Smooth muscle cell (in vitro differentiated cells): ENCODE measurements around the gene EPHA3. TPM values are rescaled to one million over a fixed set of nuclear protein-coding genes. Genes with fewer than 3 reads are reported as not detected.

Experiments
- DNase-seq: peaks from one replicate; lab custom pipeline; 2025; ENCODE audit not compliant: unreplicated experiment; lab: John Stamatoyannopoulos, UW
- H2AFZ ChIP-seq: fragments of 200-600 bp; sonication (generic); 2 replicates; pipeline ENCODE4 v1.6.0; 2016; ENCODE audit warnings: antibody characterized with exemption, low read depth, mild to moderate bottlenecking
- H3F3A ChIP-seq: fragments of 200-600 bp; sonication (generic); 2 replicates; pipeline ENCODE4 v1.6.0; 2017; ENCODE audit warnings: antibody characterized with exemption, low read depth
- H3K27ac ChIP-seq: fragments of 200-600 bp; sonication (generic); 2 replicates; pipeline ENCODE4 v1.5.1; 2016; ENCODE audit warnings: low read depth, mild to moderate bottlenecking
- H3K27me3 ChIP-seq: fragments of 200-600 bp; sonication (generic); 2 replicates; pipeline ENCODE4 v1.6.1; 2016; ENCODE audit warnings: low read depth, mild to moderate bottlenecking
- H3K36me3 ChIP-seq: fragments of 200-600 bp; sonication (generic); 2 replicates; pipeline ENCODE4 v1.5.1; 2016; ENCODE audit warnings: low read depth
- H3K4me1 ChIP-seq: fragments of 200-600 bp; sonication (generic); 2 replicates; pipeline ENCODE4 v1.5.1; 2016; ENCODE audit warnings: low read depth
- H3K4me2 ChIP-seq: fragments of 200-600 bp; sonication (generic); 2 replicates; pipeline ENCODE4 v1.6.0; 2016; ENCODE audit warnings: mild to moderate bottlenecking
- H3K4me3 ChIP-seq: fragments of 200-600 bp; sonication (generic); 2 replicates; pipeline ENCODE4 v1.5.1; 2016; ENCODE audit warnings: mild to moderate bottlenecking
- H3K79me2 ChIP-seq: fragments of 200-600 bp; sonication (generic); 2 replicates; pipeline ENCODE4 v1.6.0; 2016; ENCODE audit warnings: low read depth, mild to moderate bottlenecking
- H3K9ac ChIP-seq: fragments of 200-600 bp; sonication (generic); 2 replicates; pipeline ENCODE4 v1.6.0; 2016; ENCODE audit warnings: low read depth
- H3K9me3 ChIP-seq: fragments of 200-600 bp; sonication (generic); replicated peaks from 2 replicates; pipeline ENCODE4 v1.5.1; 2016; ENCODE audit warnings: low read depth
- H4K20me1 ChIP-seq: fragments of 200-600 bp; sonication (generic); 2 replicates; pipeline ENCODE4 v1.6.0; 2016; ENCODE audit warnings: low read depth
- CTCF ChIP-seq: fragments of 200-600 bp; sonication (generic); IDR thresholded peaks from 2 replicates; pipeline ENCODE4 v1.5.1; 2017; ENCODE audit warnings: borderline replicate concordance, mild to moderate bottlenecking, antibody characterized with exemption; ENCODE audit not compliant: insufficient read depth, poor library complexity, severe bottlenecking
- WGBS: methylation state at CpG from one replicate; pipeline ENCODE4 v1.1.7; 2016; ENCODE audit warnings: low lambda C conversion rate; 5-methylcytosine and 5-hydroxymethylcytosine counted together
- polyA plus RNA-seq: library from polyadenylated mRNA; unstranded; fragments of >200 nt; fragmentation: Nextera tagmentation; extraction: Ambion mirVana; gene quantifications from 2 replicates; pipeline ENCODE4 v1.2.1, GENCODE V29; 2016
- total RNA-seq: library from RNA; depleted of rRNA; stranded (reverse); fragments of >200 nt; gene quantifications from 2 replicates; pipeline ENCODE4 v1.2.3, GENCODE V29; 2014

EPHA3 gene
- total and polyA plus RNA-seq, 2 experiments from 2014 or later: 0.62 to 1.7 TPM

GRCh38 chr3:89180334-89180733 is 72.9 kb downstream of the EPHA3 start:
- Histone ChIP-seq H3K9me3 (no peaks in the 10 kb centered on the region), H3K27ac (no peak overlapping the region), H2AFZ (peak overlapping the region; percentile 4), H3F3A (no peaks in the 10 kb centered on the region), H3K79me2 (no peaks in the 10 kb centered on the region), H3K9ac (no peak overlapping the region), H3K4me2 (no peak overlapping the region), H3K27me3 (no peaks in the 10 kb centered on the region), H4K20me1 (no peaks in the 10 kb centered on the region), H3K4me1 (peaks cover 8% of the 10 kb centered on the region), H3K4me3 (no peak overlapping the region), H3K36me3 (no peaks in the 10 kb centered on the region)
- TF ChIP-seq CTCF: no peak
- no peak for DNase-seq
- WGBS: 45% methylated on average over 2 of the region's 2 CpGs

DNA sequence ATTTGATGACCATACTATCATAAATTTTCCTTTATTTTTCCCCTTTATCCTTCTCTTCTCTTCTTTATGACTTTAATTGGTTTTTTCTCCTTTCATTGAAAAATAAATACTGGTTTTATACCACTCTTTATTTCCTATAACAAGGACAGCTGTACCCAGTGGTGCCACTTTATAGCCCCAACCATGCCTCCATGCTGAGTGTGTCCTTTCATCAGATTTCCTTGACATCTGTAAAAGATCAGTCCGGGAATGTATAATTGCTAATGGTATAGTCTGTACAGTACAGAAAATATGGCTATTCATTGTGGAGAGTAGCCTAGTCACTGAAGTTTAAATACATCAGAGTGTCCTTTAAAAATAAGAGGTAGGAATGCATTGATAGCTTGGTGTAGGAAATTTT is 74.6 kb downstream of the EPHA3 start:
- no peaks in the 10 kb centered on the region for H3K9me3 ChIP-seq
- WGBS: 80% methylated on average over 1 of the region's 1 CpG
- no peaks in the 10 kb centered on the region for H4K20me1 ChIP-seq
- H3K4me2 ChIP-seq: no peak overlapping the region
- H2AFZ ChIP-seq: no peak overlapping the region
- H3K79me2 ChIP-seq: no peaks in the 10 kb centered on the region
- DNase-seq: no peak
- TF ChIP-seq CTCF: no peak
- H3K36me3 ChIP-seq: no peaks in the 10 kb centered on the region
- no peak overlapping the region for H3K9ac ChIP-seq
- no peaks in the 10 kb centered on the region for H3F3A ChIP-seq
- H3K4me1 ChIP-seq: peaks cover 8% of the 10 kb centered on the region
- no peak overlapping the region for H3K4me3 ChIP-seq
- H3K27me3 ChIP-seq: no peaks in the 10 kb centered on the region
- H3K27ac ChIP-seq: no peak overlapping the region

DNA sequence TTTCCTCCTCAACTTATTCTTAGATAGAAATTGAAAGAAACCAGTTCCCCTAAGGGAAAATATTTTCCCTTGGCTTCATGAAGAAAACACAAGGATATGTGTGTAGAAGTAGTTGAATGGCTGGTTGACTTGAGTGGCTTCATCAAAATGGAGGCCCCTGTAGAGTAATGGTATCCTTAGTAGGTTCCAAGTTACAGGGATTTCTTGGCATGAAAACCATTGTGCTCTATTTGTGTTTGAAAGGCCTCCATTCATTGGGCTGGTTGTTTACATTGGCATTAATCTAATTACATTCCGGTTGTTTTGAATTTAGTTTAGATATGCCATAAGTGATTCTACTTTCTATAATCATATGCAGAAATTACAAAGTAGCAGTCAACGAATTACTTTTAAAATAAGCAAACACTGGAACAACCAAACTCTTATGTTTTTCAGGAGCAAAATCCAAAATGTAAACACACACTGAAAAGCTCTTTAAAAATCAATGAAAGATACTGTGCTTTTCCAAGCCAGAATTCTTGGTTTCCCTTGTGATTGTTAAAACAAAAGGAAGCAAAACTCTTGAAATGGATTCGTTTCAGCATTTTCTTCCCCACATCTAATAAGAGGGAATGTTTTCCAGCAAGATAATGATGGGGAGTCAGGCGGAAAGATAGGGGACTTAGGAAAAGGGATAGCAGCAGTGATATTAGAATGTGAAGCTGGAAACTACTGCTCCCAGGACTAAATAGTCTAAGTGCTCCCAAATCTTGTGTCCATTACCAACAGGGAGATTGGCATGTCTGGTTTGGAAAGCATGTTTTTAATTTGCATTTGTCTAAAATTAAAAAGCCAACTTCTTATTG is 77.0 kb downstream of the EPHA3 start:
- WGBS: 80% methylated on average over 4 of the region's 4 CpGs
- Histone ChIP-seq H3K27me3 (no peaks in the 10 kb centered on the region), H2AFZ (no peak overlapping the region), H3K27ac (no peak overlapping the region), H3K9me3 (no peaks in the 10 kb centered on the region), H3K4me2 (no peak overlapping the region), H3K9ac (no peak overlapping the region), H3K4me3 (no peak overlapping the region), H3K4me1 (peaks cover 8% of the 10 kb centered on the region), H4K20me1 (no peaks in the 10 kb centered on the region), H3K79me2 (no peaks in the 10 kb centered on the region), H3F3A (no peaks in the 10 kb centered on the region), H3K36me3 (no peaks in the 10 kb centered on the region)
- no peak for DNase-seq
- no peak for TF ChIP-seq CTCF

DNA sequence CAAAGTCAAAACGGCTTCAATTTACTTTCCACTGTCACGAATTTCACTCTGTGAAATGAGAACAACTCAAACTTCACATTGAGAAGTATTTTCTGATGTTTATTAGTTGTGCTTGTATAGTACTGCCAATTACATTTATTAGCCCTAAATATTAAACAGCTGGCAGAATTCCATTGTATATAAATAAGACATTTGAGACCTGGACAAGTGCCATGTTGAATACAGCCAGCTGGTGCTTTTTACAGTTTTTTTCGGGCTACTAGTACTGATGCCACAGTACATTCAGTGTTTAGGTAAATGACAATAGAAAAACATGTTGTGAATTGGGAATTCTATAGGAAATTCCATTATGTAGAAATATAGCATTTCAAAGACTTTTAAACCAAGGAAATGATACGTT is 79.0 kb downstream of the EPHA3 start:
- H3K27me3 ChIP-seq: no peaks in the 10 kb centered on the region
- no peaks in the 10 kb centered on the region for H3K9me3 ChIP-seq
- no peaks in the 10 kb centered on the region for H3F3A ChIP-seq
- H3K9ac ChIP-seq: no peak overlapping the region
- DNase-seq: no peak
- no peak overlapping the region for H3K27ac ChIP-seq
- no peak overlapping the region for H3K4me2 ChIP-seq
- peaks cover 5% of the 10 kb centered on the region for H3K4me1 ChIP-seq
- TF ChIP-seq CTCF: no peak
- no peak overlapping the region for H2AFZ ChIP-seq
- 89% methylated on average over 4 of the region's 4 CpGs for WGBS
- H3K36me3 ChIP-seq: no peaks in the 10 kb centered on the region
- H3K79me2 ChIP-seq: no peaks in the 10 kb centered on the region
- no peak overlapping the region for H3K4me3 ChIP-seq
- no peaks in the 10 kb centered on the region for H4K20me1 ChIP-seq
